Tibial nerve (tissue), 4 donors: ENCODE data around the gene OLFM2.

Experiments used
- EP300 ChIP-seq, 2 donors: sonication (generic); formaldehyde crosslinking; IDR thresholded peaks; one replicate each; pipeline ENCODE4 v1.6.1; 2017; ENCODE audit warnings: antibody characterized with exemption in 2 of 2, mild to moderate bottlenecking in 1 of 2
- POLR2A ChIP-seq, 2 donors: fragments of 450-650 bp; IDR thresholded peaks; one replicate each; pipeline ENCODE4 v1.6.1; 2017; ENCODE audit warnings: antibody characterized with exemption in 2 of 2, mild to moderate bottlenecking in 2 of 2, moderate library complexity in 2 of 2
- TF ChIP-seq, protein P1 (sequence below), 5 experiments: fragments of 200-600 bp in 3 of 5; fragments of 450-650 bp in 2 of 5; sonication (generic) in 3 of 5; IDR thresholded peaks; one replicate each; pipeline ENCODE4 v1.5.1; 2016 to 2019; ENCODE audit warnings: antibody characterized with exemption in 5 of 5, mild to moderate bottlenecking in 3 of 5, moderate library complexity in 2 of 5

DNA sequence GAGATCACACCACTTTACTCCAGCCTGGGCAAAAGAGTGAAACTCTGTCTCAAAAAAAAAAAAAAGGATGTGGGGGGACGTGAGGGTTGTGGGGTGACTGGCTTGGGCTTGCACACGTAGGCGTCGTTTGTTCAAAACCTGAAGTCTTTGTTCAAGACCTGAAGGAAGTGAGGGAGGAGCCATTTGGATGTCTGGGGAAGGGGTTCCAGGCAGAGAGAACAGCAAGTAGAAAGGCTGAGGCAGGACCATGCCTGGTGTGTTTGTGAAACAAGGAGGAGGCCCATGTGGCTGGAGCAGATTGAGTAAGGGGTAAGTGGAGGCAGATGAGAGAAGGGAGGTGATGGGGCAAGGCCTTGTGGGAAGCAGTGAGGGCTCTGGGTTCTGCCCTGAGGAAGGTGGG lies 73.4 kb downstream of the OLFM2 start:
- TF ChIP-seq POLR2A (IDR thresholded peaks at IDR 0.05) (no peak), EP300 (IDR thresholded peaks at IDR 0.05) (no peak)
- TF ChIP-seq, protein P1, sequence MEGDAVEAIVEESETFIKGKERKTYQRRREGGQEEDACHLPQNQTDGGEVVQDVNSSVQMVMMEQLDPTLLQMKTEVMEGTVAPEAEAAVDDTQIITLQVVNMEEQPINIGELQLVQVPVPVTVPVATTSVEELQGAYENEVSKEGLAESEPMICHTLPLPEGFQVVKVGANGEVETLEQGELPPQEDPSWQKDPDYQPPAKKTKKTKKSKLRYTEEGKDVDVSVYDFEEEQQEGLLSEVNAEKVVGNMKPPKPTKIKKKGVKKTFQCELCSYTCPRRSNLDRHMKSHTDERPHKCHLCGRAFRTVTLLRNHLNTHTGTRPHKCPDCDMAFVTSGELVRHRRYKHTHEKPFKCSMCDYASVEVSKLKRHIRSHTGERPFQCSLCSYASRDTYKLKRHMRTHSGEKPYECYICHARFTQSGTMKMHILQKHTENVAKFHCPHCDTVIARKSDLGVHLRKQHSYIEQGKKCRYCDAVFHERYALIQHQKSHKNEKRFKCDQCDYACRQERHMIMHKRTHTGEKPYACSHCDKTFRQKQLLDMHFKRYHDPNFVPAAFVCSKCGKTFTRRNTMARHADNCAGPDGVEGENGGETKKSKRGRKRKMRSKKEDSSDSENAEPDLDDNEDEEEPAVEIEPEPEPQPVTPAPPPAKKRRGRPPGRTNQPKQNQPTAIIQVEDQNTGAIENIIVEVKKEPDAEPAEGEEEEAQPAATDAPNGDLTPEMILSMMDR (IDR thresholded peaks at IDR 0.05) = no peak
